Chondrocyte (in vitro differentiated cells): ENCODE results near the gene POLR2E. TPM values are rescaled to one million over a fixed set of nuclear protein-coding genes. Genes with fewer than 3 reads are reported as not detected.
A peak's percentile ranks its signal among the peaks of the same experiment; 100 is the strongest.

ENCODE experiments used
- DNase-seq: peaks from one replicate; pipeline ENCODE4 v3.0.0; 2021; ENCODE audit warnings: mixed read lengths, low spot score
- H3K27ac Mint-ChIP-seq: one replicate; pipeline ENCODE4 v1.8.0; 2021; ENCODE audit warnings: mild to moderate bottlenecking, moderate library complexity, mixed read lengths; ENCODE audit not compliant: unreplicated experiment
- H3K27me3 Mint-ChIP-seq: 2 replicates; pipeline ENCODE4 v1.8.0; 2021; ENCODE audit warnings: low read depth, mixed read lengths
- H3K36me3 Mint-ChIP-seq: 2 replicates; pipeline ENCODE4 v1.8.0; 2021; ENCODE audit warnings: low read depth, mixed read lengths
- H3K4me1 Mint-ChIP-seq: 2 replicates; pipeline ENCODE4 v1.8.0; 2021; ENCODE audit warnings: low read depth, mild to moderate bottlenecking, mixed read lengths
- H3K4me3 Mint-ChIP-seq: one replicate; pipeline ENCODE4 v1.8.0; 2021; ENCODE audit warnings: mild to moderate bottlenecking, moderate library complexity, mixed read lengths; ENCODE audit not compliant: unreplicated experiment
- H3K9me3 Mint-ChIP-seq: 2 replicates; pipeline ENCODE4 v1.8.0; 2021; ENCODE audit warnings: low read depth, mixed read lengths
- CTCF ChIP-seq: fragments of 200-600 bp; sonication (generic); IDR thresholded peaks from 2 replicates; pipeline ENCODE4 v1.5.0; 2021; ENCODE audit warnings: antibody characterized with exemption, mild to moderate bottlenecking, moderate library complexity
- total RNA-seq: library from RNA; stranded (reverse); gene quantifications from 3 replicates; pipeline ENCODE4 v1.2.1, GENCODE V29; 2021

Gene POLR2E
- total RNA-seq, 1 donor from 2014 or later = 119 TPM

GRCh38 chr19:1068009-1069001 lies 26.9 kb downstream of the POLR2E start:
- Mint-ChIP-seq H3K27ac (no peak overlapping the region), H3K4me3 (no peak overlapping the region), H3K27me3 (peaks cover 22% of the 10 kb centered on the region)

GRCh38 chr19:1067341-1067957 lies 27.7 kb downstream of the POLR2E start:
- no peaks in the 10 kb centered on the region for H3K9me3 Mint-ChIP-seq
- TF ChIP-seq CTCF = no peak
- H3K36me3 Mint-ChIP-seq = no peaks in the 10 kb centered on the region
- no peak overlapping the region for H3K4me3 Mint-ChIP-seq
- H3K27me3 Mint-ChIP-seq = peaks cover 20% of the 10 kb centered on the region
- no peak overlapping the region for H3K27ac Mint-ChIP-seq
- no peak for DNase-seq
- H3K4me1 Mint-ChIP-seq = peaks cover 8% of the 10 kb centered on the region

More at GRCh38 chr19:1068009-1069001, 26.9 kb downstream of the POLR2E start:
- Mint-ChIP-seq H3K4me1 (peaks cover 8% of the 10 kb centered on the region), H3K9me3 (no peaks in the 10 kb centered on the region), H3K36me3 (no peaks in the 10 kb centered on the region)
- peak; percentile 88 for DNase-seq
- no peak for TF ChIP-seq CTCF

- H3K4me3 Mint-ChIP-seq = peak within 1 kb of the TSS; percentile 45
Observed at GRCh38 chr19:1066748-1067340, 28.3 kb downstream of the POLR2E start, which contains the start of gene ARHGAP45. TSS of gene ARHGAP45 (plus strand) at chr19:1067167. CDS start at chr19:1067406, 239 bp downstream.

GRCh38 chr19:1066251-1066747 lies 28.9 kb downstream of the POLR2E start:
- H3K4me1 Mint-ChIP-seq = peaks cover 3% of the 10 kb centered on the region
- no peak overlapping the region for H3K4me3 Mint-ChIP-seq
- no peak for DNase-seq
- H3K9me3 Mint-ChIP-seq = no peaks in the 10 kb centered on the region
- H3K27ac Mint-ChIP-seq = no peak overlapping the region
- no peaks in the 10 kb centered on the region for H3K36me3 Mint-ChIP-seq
- peaks cover 15% of the 10 kb centered on the region for H3K27me3 Mint-ChIP-seq
- TF ChIP-seq CTCF = no peak

More at GRCh38 chr19:1066748-1067340, 28.3 kb downstream of the POLR2E start, which contains the start of gene ARHGAP45:
- Mint-ChIP-seq H3K27me3 (peaks cover 18% of the 10 kb centered on the region), H3K4me1 (peaks cover 6% of the 10 kb centered on the region), H3K36me3 (no peaks in the 10 kb centered on the region), H3K9me3 (no peaks in the 10 kb centered on the region), H3K27ac (no peak within 1 kb of the TSS)
- no peak for TF ChIP-seq CTCF
- no peak for DNase-seq
